Astrocyte of the cerebellum (primary cell): Measurements from ENCODE around the gene TPP2.

ENCODE experiments used
- DNase-seq: peaks from one replicate; pipeline ENCODE4 v3.0.0-alpha.2; 2011; ENCODE audit warnings: low read depth
- H3K4me3 ChIP-seq: 2 replicates; pipeline ENCODE4 v1.5.1; 2011; ENCODE audit warnings: mild to moderate bottlenecking, low read depth, low read length, moderate library complexity
- in situ Hi-C: cut with HindIII; loops from 2 replicates; pipeline ENCODE4 v1.10.0; 2017; ENCODE audit warnings: low sequenced_read_pairs
- TF ChIP-seq, protein P1 (sequence below): IDR thresholded peaks from 2 replicates; pipeline ENCODE4 v1.5.1; 2012; ENCODE audit warnings: low read length, low read depth, moderate library complexity, mild to moderate bottlenecking; ENCODE audit errors: missing control alignments

Gene TPP2

DNA sequence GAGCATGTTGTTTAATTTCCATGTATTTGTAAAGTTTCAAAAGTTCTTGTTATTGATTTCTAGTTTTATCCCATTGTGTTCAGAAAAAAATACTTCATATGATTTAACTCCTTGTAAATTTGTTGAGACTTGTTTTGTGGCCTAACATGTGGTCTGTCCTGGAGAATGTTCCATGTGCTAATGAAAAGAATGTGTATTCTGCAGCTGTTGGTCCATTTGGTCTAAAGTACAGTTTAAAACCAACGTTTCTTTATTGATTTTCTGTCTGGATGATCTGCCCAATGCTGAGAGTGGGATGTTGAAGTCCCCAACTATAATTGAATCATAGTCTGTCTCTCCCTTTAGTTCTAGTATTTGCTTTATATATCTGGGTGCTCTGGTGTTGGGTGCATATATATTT, 34.9 kb upstream of the TPP2 start:
- DNase-seq: no peak
- TF ChIP-seq, protein P1, sequence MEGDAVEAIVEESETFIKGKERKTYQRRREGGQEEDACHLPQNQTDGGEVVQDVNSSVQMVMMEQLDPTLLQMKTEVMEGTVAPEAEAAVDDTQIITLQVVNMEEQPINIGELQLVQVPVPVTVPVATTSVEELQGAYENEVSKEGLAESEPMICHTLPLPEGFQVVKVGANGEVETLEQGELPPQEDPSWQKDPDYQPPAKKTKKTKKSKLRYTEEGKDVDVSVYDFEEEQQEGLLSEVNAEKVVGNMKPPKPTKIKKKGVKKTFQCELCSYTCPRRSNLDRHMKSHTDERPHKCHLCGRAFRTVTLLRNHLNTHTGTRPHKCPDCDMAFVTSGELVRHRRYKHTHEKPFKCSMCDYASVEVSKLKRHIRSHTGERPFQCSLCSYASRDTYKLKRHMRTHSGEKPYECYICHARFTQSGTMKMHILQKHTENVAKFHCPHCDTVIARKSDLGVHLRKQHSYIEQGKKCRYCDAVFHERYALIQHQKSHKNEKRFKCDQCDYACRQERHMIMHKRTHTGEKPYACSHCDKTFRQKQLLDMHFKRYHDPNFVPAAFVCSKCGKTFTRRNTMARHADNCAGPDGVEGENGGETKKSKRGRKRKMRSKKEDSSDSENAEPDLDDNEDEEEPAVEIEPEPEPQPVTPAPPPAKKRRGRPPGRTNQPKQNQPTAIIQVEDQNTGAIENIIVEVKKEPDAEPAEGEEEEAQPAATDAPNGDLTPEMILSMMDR: no peak
- no peak overlapping the region for H3K4me3 ChIP-seq
- in situ Hi-C loops: no loop called here

DNA sequence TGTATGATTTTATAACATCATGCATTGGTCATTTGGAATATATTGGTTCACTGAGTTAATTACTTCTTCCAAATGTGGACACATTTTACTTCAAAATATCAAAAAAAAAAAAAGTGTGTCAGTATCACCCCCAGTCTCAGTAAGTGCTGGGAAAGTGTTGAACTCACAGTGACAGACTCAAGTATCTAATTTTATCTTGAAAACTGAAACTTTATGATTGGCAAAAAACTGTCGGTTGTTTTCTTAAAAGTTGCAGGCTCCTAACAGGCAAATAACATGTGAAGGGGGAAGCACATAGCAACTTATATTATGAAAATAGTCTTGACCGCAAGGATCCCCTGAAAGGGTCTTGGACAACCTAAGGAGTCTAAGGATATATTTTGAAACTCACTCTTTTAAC, 33.5 kb upstream of the TPP2 start:
- TF ChIP-seq, protein P1: no peak
- in situ Hi-C loops: no loop called here
- no peak overlapping the region for H3K4me3 ChIP-seq
- no peak for DNase-seq

DNA sequence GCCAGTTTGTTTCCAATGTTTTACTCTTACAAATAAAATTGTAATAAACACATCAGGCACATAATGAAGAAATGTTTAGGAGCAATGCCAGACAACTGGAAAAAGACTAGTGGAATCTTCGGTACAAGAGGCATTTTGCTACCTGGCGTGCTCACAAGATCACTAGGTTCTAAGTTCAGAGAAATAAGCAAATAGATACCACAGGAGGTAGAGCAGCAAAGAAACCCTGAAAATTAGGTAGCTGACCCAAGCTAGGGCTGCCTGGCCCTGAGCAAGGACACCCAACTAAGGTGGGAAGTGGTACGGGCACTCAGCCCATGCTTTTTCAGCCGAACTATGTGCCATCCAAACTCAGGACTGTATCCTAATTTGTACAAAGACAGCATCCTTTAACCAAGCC, 32.2 kb upstream of the TPP2 start:
- no peak for DNase-seq
- H3K4me3 ChIP-seq: no peak overlapping the region
- TF ChIP-seq, protein P1: no peak
- in situ Hi-C loops: no loop called here

DNA sequence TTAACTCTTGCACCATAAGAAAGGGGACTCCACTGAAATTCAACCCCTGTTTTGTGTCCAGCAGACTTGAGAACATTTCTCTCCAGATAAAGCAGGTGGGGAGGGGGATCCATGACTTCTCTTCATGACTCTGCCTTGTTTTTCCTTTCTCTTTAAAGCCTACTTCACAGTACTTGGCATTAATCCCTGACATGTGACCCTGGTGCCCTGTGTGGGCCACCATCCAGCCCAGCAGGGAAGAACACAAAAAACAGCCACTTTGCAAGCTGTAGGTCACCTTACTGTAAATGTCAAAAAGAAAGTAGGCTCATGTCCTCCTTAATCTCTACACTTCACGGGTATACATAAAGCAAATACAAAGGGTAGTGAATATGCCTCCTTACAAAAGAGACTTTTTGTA, 30.3 kb upstream of the TPP2 start:
- in situ Hi-C loops: no loop called here
- DNase-seq: no peak
- TF ChIP-seq, protein P1: no peak
- no peak overlapping the region for H3K4me3 ChIP-seq

DNA sequence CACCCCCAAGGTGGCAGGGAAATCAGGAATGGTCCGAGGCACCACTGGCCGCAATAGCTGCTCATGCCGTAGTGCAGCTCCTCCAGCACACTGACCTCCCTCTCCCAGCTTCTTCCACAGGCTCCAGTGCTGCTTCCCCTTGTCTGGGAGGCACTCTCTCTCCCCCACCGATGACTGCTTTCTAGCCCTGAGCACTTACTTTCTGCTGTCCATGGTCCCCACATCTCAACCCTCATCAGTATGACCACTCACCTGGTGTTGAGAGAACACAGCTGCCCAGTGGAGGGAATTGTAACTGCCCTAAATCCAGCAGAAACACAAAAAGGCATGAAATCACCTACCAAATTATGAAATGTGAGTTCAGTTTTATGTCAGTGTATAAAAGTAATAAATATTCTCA, 28.9 kb upstream of the TPP2 start:
- in situ Hi-C loops: no loop called here
- no peak for DNase-seq
- H3K4me3 ChIP-seq: no peak overlapping the region
- TF ChIP-seq, protein P1: no peak

DNA sequence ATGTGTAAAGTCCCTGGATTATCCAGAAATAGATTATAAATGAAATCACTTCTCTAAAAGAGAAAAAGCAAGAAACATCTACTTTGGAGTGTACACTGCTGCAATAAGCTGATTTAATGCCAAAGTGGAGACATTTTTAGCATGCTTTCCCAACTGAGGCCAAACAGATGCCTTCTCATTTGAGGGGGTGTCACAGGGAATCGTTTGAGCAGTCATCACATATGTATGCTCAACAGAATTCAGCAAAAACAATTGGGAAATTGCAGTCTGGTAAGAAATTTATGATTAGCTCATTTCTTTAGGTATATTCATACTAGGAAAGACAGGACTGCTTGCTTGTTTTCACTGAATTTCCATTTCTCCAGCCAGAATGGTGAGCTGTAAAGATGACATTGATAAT, 27.3 kb upstream of the TPP2 start:
- no peak for DNase-seq
- H3K4me3 ChIP-seq: no peak overlapping the region
- TF ChIP-seq, protein P1: no peak
- in situ Hi-C loops: no loop called here

DNA sequence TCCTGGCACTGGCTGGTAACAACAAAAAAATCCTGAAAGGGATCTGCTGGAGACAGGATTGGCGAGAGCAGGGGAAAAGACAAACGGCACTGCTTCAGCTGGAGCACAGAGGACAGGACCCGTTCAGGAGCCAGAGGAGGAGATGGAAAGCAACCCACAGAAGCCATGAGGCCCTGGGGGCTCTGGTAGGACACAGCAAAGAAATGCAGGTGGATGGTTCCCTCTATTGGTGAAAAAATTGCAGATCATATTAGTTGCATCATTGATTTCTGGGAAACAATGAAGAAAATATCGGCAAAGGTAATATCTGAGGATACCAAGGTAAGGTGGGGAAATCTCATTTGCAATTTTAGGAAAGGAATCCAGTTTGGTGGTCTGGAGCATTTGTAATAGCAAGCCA, 25.7 kb upstream of the TPP2 start:
- TF ChIP-seq, protein P1: no peak
- no peak for DNase-seq
- no peak overlapping the region for H3K4me3 ChIP-seq
- in situ Hi-C loops: no loop called here
